GM12878 (cell line): ENCODE measurements around the gene EFNA2. TPM values are rescaled to one million over a fixed set of nuclear protein-coding genes. Genes with fewer than 3 reads are reported as not detected.
A peak's percentile ranks its signal among the peaks of the same experiment; 100 is the strongest.

ENCODE experiments used
- ASH2L ChIP-seq: fragments of 300-600, 200-600 bp; sonication (generic); IDR thresholded peaks from 2 replicates; pipeline ENCODE4 v1.6.1; 2017; ENCODE audit warnings: low read depth, mild to moderate bottlenecking, borderline replicate concordance
- BMI1 ChIP-seq: fragments of 450-650 bp; IDR thresholded peaks from 2 replicates; pipeline ENCODE4 v1.6.1; 2016; ENCODE audit warnings: mild to moderate bottlenecking, moderate library complexity, borderline replicate concordance
- FOS ChIP-seq: IDR thresholded peaks from 3 replicates; pipeline ENCODE4 v1.6.1; 2011; ENCODE audit warnings: borderline replicate concordance; ENCODE audit not compliant: insufficient read length; ENCODE audit errors: extremely low read depth
- FOXK2 ChIP-seq: fragments of 450-650 bp; IDR thresholded peaks from 2 replicates; pipeline ENCODE4 v1.6.1; 2017; ENCODE audit warnings: mild to moderate bottlenecking, moderate library complexity
- GABPA ChIP-seq: IDR thresholded peaks from 2 replicates; pipeline ENCODE4 v1.6.1; 2014; ENCODE audit warnings: antibody characterized with exemption, low read depth, mild to moderate bottlenecking, inconsistent platforms
- HDGF ChIP-seq: fragments of 450-650 bp; IDR thresholded peaks from 2 replicates; pipeline ENCODE4 v1.6.1; 2016; ENCODE audit warnings: antibody characterized with exemption
- IKZF1 ChIP-seq: fragments of 450-650 bp; conservative IDR thresholded peaks from 2 replicates; pipeline ENCODE4 v1.6.1; 2017; ENCODE audit warnings: antibody characterized with exemption, mild to moderate bottlenecking
- MXI1 ChIP-seq: fragments of 150-350 bp; IDR thresholded peaks from 2 replicates; pipeline ENCODE4 v1.6.1; 2011; ENCODE audit warnings: low read depth, mild to moderate bottlenecking, inconsistent platforms, low read length, improper control_type of control experiment
- NBN ChIP-seq: fragments of 450-650 bp; IDR thresholded peaks from 2 replicates; pipeline ENCODE4 v1.6.1; 2016
- NFYA ChIP-seq: IDR thresholded peaks from 2 replicates; pipeline ENCODE4 v1.6.1; 2011; ENCODE audit warnings: low read depth, mild to moderate bottlenecking, low read length, improper control_type of control experiment, borderline replicate concordance
- RELB ChIP-seq: fragments of 450-650 bp; IDR thresholded peaks from 2 replicates; pipeline ENCODE4 v1.6.1; 2017; ENCODE audit warnings: low read depth, mild to moderate bottlenecking, moderate library complexity
- SUPT20H ChIP-seq: IDR thresholded peaks from 2 replicates; pipeline ENCODE4 v1.6.1; 2011; ENCODE audit warnings: low read depth, mild to moderate bottlenecking, low read length, moderate library complexity, borderline replicate concordance; ENCODE audit not compliant: control insufficient read depth
- YBX1 ChIP-seq: fragments of 450-650 bp; IDR thresholded peaks from 2 replicates; pipeline ENCODE4 v1.6.1; 2016; ENCODE audit warnings: antibody characterized with exemption
- ZBTB40 ChIP-seq: fragments of 450-650 bp; IDR thresholded peaks from 2 replicates; pipeline ENCODE4 v1.6.1; 2016; ENCODE audit warnings: mild to moderate bottlenecking, moderate library complexity, borderline replicate concordance
- ZNF622 ChIP-seq: fragments of 450-650 bp; IDR thresholded peaks from 2 replicates; pipeline ENCODE4 v1.6.1; 2017; ENCODE audit warnings: mild to moderate bottlenecking, inconsistent platforms
- polyA plus RNA-seq, 11 experiments: library from polyadenylated mRNA; depleted of rRNA in 4 of 11; unstranded in 6 of 11; stranded (reverse) in 5 of 11; fragments of >200 nt; fragmentation: Nextera tagmentation in 4 of 11; fragmentation: Illumina TruSeq in 1 of 11; extraction: Ambion mirVana in 4 of 11; extraction: Trizol in 1 of 11; gene quantifications; 1 replicate in 1 of 11; 2 replicates in 10 of 11; pipeline versions ENCODE4 v1.2.1 to v1.2.3, GENCODE V29; 2011 to 2016; ENCODE audit warnings: inconsistent platforms in 2 of 11, missing spikeins in 2 of 11, low read depth in 1 of 11
- total RNA-seq, 4 experiments: library from RNA; depleted of rRNA in 3 of 4; stranded (reverse); fragments of >200 nt in 3 of 4; fragmentation: Illumina TruSeq in 1 of 4; extraction: Trizol in 1 of 4; gene quantifications; 2 replicates each; pipeline versions ENCODE4 v1.2.1 to v1.2.3, GENCODE V29; 2013 to 2021
- TF ChIP-seq, protein P1 (sequence below): fragments of 450-650 bp; conservative IDR thresholded peaks from 2 replicates; pipeline ENCODE4 v1.6.1; 2017; ENCODE audit warnings: mild to moderate bottlenecking, moderate library complexity
- TF ChIP-seq, protein P2 (sequence below): fragments of 150-350 bp; IDR thresholded peaks from 2 replicates; pipeline ENCODE4 v1.6.1; 2016; ENCODE audit warnings: low read depth, low read length

The EFNA2 gene
- total and polyA plus RNA-seq, 10 of the 15 experiments (the other 5 are each of a cell fraction or from before 2014, with no cell fraction given), result not detected

DNA sequence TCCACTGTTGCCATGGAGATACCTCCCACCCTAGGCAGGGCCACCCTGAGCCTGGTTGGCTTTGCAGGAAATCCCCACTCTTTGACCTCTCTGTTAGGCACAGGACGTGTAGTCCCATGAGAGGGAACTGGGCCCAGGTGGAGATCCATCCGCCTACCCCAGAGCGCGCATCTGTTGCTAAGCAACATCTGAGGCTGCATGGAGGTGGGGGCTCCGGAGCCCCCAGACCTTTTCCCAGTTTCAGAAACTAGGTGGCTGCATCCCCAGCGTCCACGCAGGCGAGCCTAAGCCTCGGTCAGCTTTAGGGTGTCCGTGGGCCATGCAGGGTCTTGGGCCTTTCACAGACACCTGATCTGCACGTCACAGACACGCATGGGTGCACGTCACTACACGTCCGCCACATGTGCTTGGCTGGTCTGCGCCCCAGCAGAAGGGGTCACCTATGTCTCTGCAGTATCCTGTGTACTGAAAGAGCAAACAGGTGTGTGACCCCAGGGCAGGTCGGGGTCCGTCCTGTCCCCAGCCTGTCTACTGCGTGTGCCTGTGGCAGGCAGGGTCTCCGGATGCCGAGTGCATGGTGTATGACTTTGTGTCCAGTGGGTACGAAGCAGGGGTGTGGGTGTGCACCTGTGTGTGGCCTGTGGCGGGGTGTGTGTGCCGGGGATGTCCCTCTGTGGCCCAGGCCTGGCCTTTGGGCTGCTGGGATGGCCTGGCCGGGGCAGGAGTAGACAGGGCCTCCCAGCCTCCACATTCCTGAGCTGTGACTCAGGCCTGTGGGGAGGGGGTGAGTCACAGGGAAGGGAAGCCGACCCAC lies 20.7 kb upstream of the EFNA2 start (continued):
- no peak for TF ChIP-seq YBX1
- no peak for TF ChIP-seq SUPT20H
- TF ChIP-seq MXI1, result peak; percentile 83
- peak; percentile 79; the same call in 1 of the 2 replicates for TF ChIP-seq HDGF
- TF ChIP-seq, protein P1, sequence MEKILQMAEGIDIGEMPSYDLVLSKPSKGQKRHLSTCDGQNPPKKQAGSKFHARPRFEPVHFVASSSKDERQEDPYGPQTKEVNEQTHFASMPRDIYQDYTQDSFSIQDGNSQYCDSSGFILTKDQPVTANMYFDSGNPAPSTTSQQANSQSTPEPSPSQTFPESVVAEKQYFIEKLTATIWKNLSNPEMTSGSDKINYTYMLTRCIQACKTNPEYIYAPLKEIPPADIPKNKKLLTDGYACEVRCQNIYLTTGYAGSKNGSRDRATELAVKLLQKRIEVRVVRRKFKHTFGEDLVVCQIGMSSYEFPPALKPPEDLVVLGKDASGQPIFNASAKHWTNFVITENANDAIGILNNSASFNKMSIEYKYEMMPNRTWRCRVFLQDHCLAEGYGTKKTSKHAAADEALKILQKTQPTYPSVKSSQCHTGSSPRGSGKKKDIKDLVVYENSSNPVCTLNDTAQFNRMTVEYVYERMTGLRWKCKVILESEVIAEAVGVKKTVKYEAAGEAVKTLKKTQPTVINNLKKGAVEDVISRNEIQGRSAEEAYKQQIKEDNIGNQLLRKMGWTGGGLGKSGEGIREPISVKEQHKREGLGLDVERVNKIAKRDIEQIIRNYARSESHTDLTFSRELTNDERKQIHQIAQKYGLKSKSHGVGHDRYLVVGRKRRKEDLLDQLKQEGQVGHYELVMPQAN, result 0 out of 2 replicates have a peak, but pooled peaks have one; percentile 48
- TF ChIP-seq BMI1, result peak; percentile 95
- TF ChIP-seq FOXK2, result no peak
- TF ChIP-seq NBN, result peak; percentile 48; the same call in 1 of the 2 replicates
- TF ChIP-seq ZBTB40, result no peak
- TF ChIP-seq IKZF1, result 0 out of 2 replicates have a peak, but pooled peaks have one; percentile 38
- TF ChIP-seq, protein P2, sequence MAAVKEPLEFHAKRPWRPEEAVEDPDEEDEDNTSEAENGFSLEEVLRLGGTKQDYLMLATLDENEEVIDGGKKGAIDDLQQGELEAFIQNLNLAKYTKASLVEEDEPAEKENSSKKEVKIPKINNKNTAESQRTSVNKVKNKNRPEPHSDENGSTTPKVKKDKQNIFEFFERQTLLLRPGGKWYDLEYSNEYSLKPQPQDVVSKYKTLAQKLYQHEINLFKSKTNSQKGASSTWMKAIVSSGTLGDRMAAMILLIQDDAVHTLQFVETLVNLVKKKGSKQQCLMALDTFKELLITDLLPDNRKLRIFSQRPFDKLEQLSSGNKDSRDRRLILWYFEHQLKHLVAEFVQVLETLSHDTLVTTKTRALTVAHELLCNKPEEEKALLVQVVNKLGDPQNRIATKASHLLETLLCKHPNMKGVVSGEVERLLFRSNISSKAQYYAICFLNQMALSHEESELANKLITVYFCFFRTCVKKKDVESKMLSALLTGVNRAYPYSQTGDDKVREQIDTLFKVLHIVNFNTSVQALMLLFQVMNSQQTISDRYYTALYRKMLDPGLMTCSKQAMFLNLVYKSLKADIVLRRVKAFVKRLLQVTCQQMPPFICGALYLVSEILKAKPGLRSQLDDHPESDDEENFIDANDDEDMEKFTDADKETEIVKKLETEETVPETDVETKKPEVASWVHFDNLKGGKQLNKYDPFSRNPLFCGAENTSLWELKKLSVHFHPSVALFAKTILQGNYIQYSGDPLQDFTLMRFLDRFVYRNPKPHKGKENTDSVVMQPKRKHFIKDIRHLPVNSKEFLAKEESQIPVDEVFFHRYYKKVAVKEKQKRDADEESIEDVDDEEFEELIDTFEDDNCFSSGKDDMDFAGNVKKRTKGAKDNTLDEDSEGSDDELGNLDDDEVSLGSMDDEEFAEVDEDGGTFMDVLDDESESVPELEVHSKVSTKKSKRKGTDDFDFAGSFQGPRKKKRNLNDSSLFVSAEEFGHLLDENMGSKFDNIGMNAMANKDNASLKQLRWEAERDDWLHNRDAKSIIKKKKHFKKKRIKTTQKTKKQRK, result no peak
- TF ChIP-seq FOS, result no peak
- peak; percentile 63 for TF ChIP-seq RELB
- TF ChIP-seq NFYA, result no peak
- TF ChIP-seq GABPA, result no peak
- TF ChIP-seq ZNF622, result no peak
- TF ChIP-seq ASH2L, result no peak
